ENCODE data around the gene IL1RAPL2.
"Not testable (repeated sequence)": the region's sequence is repeated elsewhere in the genome, so short reads cannot be mapped to it uniquely, and the experiment has no call there.

The IL1RAPL2 gene

DNA sequence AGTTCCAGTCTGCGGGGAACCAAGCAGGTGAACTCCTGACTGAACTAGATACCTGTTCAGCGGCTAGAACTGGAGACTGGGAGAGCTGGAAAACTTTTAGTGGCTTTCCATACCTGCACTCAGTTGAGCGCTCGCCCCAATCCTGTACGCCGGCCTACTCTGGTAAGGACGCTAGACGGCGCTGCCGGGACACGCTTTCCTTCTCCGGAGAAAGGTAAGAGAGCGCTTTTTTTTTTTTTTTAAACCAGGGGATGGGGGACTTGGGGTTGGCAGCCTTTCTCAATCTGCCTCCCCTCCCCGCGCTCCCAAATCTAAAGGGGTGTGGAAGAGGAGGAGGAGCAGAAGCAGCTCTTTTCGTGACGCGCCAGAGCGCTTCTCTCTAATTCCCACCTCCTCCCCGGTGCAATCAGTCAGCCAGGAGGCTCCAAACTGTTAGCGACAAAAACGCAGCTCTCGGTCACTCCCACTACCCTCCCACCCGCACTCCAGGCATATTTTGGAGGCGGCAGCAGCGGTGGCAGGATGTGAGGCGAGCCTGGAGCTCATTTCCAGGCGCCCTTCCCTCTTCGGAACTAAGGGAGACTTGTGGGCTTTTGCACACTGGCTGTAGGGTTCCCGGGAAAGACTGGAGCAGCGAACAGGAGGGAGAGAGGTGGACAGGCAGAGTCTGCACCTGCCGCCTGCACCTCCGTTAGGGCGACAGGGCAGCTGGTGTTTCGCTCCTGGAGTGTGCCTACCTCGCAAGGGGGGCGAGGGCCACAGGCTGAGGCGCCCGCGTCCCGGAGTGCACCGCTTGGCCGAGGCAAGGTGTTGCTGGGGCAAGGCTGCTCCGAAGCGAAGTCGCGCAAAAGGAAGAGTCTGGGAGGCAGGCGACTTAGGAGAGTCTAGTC, at the start of gene IL1RAPL2:
Gene IL1RAPL2, plus strand, starts transcription at position 409 of the 890 bp plus-strand sequence.
- DNase-seq, result no peak

DNA sequence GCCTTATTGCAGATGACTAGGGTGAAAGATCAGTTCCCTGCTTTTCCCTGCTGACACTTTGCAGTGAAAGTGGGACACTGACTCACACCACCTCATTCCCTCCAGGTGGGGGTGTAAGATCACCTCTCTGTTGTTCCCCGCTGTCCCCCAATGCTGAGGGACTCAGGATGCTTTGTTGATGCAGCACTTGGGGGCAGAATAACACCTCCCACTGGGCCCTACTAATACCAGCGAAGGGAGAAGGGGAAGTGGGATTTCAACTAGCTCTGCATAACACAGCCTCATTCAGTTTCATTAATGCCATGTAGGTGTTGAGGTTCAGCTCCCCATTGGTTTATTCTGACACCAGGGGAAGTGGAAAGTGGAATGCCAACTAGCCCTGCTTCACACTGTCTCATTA, 43.6 kb upstream of the IL1RAPL2 start:
- no peak for DNase-seq

DNA sequence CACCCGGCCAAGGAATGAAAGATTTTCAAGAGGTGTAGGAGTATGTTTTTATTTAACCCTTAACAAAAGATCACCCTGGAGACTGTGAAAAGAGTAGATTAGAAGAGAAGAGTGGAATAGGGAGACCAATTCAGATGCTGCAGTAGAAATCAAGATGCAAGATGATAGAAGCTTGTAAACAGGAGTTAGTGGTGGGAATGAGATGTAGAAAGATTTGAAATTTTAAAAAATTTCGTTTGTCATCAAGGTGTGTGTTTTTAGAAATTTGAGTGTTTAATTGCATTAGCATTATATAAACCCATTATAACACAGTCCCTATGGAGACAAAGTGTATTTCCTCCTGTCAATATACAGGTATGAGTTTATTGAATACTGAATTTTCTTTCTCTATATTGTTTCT, 42.1 kb upstream of the IL1RAPL2 start:
- DNase-seq, result no peak

DNA sequence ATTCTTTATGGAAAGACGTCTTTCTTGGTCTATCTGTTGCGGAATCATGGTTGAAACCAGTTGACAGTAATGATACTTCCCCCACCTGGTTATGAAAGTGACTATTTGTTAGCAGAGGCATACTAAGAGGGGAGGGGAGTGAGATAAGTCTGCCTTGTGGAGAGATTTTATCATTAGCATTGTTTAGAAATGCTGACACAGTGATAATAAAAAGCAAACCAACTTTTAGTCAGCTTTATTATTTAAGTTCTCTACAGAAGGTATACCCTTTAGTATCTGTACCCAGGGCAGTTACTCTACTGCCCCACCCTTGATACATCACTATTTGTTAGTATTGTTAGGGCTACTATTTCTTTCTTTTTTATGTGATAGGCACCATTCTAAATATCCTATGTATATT, 26.9 kb upstream of the IL1RAPL2 start:
- DNase-seq, result no peak

DNA sequence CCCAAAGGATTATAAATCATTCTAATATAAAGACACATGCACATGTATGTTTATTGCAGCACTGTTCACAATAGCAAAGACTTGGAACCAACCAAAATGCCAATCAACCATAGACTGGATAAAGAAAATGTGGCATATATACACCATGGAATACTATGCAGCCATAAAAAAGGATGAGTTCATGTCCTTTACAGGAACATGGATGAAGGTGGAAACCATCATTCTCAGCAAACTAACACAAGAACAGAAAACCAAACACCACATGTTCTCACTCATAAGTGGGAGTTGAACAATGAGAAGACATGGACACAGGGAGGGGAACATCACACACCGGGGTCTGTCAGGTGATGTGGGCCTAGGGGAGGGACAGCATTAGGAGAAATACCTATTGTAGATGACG, 23.6 kb upstream of the IL1RAPL2 start:
- not testable (repeated sequence) for DNase-seq

GRCh38 chrX:104564335-104564734, 1.7 kb upstream of the IL1RAPL2 start:
- no peak for DNase-seq

GRCh38 chrX:104564921-104565703, 887 bp upstream of the IL1RAPL2 start:
- DNase-seq, result no peak

- DNase-seq, result no peak
These were observed 892 bp downstream of the IL1RAPL2 start for GRCh38 chrX:104566681-104567501.

- no peak for DNase-seq
These were observed 1.5 kb downstream of the IL1RAPL2 start for GRCh38 chrX:104567506-104567905.

DNA sequence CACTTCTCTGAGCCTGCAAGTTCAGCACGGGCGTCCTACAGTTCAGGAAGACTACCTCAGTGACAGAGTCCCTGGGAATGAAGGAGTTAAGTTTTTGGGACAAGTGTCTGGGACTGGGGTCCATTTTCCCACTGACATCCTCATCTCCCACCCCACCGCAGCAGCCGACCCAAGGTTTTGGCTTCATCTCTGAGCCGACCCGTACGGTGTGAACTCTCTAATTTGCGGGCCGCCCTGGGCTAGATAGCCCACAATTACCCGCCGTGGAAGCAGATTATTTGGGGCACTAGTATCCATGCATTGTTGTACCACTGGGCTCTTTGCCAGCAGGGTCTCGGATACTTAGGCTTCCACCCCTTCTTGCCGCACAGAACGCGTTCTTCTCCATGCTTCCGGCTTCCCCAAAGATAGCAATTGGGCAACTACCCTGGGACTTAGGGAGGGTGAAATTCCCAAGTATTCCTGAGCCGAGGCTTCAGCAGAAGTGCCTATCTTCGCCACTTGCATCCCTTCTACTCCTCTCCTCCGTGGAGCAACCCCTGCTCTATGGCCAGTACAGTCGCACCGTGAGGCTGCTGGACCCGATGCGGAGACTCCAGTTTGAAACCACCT, 2.4 kb downstream of the IL1RAPL2 start:
- DNase-seq, result no peak

DNA sequence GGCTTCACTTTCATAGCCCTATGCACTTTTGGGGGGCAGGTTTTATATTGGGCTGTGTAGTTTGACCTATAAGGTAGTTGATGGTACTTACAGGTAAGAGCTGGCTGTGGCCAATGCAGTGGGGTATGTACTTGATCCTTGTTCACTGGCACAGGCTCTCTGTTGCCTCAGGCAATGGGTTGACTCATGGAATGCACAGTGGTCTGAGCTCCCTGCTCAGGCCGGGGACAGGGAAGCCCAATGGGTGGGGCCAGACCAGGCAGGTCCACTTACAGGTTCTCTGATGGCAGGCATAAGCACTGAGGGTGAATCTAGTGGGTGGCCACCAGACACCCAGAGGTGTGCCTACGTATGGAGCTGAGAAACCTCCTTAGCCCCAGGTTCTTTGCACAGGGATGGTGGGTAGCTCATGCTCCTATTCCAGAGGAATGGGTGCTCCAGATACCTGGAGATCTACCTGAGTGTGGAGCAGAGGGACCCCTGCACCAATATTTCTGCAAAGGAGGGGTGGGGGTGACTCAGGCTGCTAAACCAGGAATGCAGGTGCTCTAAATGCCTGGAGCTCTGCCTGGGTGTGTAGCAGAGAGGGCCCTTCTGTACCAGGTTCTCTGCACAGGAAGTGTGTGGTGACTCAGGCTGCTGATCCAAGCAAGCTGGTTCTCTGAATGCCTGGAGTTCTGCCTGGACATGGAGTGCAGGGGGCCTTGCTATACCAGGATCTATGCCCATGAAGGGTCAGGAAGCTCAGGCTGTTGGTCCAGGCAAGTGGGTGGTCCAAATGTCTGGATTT, 52.3 kb downstream of the IL1RAPL2 start:
- no peak for DNase-seq

DNA sequence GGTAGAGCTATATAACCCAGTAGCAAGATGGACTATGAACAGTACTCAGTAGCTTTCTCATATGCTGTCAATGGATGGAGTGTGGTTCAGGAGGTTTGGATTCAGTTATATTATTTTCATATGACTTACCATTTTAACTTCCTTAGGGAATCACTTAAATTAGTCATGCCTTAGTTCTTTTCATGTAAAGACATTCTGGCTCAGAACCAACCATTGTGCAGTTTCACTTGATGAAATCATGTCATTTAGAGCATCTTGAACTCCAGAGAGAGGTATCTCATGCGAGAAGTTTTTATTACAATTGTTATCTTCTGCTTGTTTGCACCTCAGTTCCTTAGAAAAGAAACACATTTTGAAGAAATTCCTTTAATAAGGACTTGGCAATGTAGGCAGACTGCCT, 55.8 kb downstream of the IL1RAPL2 start:
- DNase-seq, result no peak

- no peak for DNase-seq
These were observed 75.2 kb downstream of the IL1RAPL2 start for GRCh38 chrX:104641176-104641575.

DNA sequence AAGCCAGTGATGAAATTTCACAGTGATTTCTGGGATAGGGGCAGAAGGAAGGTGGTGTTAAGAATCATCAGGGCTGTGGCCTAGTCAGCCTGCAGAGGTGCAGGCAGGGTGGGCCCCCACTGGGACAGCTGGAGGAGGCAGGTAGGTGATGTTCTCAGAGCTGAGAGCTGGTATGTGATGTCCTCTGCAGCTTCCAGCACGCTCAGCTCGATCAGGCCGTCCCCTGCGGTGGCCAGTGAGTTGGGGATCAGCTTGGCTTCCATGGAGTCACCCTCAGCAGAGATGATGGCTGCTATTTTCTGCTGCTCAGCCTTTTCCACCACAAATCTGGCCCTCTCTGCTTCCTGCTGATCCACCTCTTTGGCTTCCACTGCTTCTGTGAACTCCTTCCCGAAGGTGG, 81.1 kb downstream of the IL1RAPL2 start:
- no peak for DNase-seq

DNA sequence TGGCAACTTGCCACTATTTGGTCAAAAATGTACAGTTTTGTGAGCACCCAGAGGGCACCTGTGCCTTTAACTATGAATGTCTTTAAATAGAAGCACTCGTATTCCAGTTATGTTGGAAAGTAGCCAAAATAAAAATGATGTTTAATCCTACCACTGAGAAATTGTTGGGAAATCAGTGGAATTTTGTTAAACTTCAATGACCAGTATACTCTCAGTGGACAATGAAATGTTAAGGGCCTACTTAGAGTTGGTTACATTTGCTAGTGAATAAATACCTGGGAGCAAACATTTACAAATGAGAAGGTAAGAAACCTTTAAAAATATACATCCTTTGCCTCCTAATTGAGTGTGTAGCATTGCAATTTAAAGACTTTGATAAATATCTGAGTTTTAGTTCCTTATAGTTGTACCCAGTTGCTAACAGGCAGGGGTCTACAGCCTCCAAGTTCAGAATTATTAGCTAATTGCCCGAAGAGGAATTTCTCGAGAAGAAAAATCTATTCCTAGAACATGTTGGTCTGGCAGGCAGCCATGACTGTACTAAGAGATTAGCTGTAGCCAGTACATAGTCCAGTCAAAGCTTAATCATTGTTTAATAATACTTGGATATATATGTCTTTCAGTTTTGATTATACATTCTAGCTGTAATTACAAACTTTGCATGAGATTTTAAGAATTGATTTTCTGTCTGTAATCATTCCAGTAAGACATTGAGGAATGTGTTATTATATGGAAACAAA, 93.2 kb downstream of the IL1RAPL2 start:
- no peak for DNase-seq

DNA sequence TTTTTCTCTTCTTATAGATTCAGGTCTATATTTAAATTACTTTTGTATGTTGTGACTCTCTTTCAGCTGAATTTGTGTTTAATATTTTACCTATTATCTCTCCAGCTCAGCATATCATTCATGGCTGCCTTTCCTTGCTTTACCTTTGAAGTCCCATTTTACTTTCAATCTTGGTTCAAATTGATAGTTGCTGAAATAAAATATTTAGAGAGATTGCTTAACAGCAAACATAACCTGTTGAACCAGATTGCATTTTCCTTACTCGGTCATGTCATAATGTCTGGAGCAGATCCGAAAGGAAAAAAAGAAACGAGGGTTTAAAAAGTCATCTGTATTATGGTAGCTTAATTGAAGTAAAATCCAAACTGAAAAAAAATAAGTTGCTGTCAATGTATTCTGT, 94.1 kb downstream of the IL1RAPL2 start:
- DNase-seq, result no peak

DNA sequence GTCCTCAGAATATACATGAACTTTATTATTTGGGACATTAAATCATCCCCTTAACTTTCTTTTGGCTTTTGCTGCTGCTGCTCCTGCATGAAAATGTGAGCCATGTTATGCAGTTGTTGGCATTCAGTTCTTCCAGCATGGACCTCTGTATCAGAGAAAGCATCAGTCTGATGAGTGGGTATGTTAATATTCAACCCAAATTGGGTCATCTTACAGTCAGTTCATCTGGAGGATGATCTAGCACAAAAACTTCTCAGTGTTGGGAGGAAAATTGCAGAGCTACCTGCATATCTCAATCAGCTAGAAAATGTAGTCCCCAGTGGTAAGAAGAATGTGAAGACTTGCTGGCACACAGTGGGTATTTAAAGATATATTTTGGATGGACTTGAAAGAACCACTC, 96.7 kb downstream of the IL1RAPL2 start:
- DNase-seq, result no peak

DNA sequence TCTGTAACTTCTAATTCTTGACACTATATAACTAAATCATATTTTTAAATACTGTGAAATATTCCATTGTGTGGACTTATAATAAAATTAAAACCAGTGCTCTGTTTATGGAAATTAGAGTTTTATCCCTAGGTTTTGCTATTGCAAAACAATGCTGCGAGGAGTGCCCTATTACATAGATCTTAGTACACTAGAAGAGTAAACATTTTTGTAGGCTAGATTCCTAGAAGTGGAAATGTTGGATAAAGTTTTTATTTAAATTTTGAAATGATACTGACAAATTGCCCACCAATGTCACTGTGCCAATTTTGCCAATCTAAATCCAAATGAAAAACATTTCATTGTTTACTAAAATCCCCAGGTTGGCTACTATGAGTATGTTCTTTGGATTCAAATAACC, 99.7 kb downstream of the IL1RAPL2 start:
- no peak for DNase-seq

- DNase-seq, result no peak
These were observed 102.6 kb downstream of the IL1RAPL2 start for GRCh38 chrX:104668550-104668949.

DNA sequence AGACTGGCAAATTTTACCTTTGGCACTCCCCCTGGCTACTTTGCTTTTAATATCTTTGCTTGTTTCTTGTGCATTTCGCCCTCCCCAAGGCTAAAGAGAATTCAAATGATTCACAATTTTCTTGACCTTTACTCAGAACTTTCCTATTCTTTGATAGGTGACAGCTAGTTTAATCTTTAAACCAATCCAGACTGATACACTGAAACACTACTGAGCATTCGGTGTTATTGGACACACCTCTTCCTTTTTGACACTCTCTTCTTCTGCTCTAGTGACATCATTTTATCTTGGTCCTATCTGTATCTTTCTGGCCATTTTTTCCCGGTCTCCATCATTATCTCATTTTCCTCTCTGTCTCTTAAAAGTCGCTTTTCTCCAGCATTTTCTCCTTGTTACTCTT, 103.1 kb downstream of the IL1RAPL2 start:
- DNase-seq, result no peak

DNA sequence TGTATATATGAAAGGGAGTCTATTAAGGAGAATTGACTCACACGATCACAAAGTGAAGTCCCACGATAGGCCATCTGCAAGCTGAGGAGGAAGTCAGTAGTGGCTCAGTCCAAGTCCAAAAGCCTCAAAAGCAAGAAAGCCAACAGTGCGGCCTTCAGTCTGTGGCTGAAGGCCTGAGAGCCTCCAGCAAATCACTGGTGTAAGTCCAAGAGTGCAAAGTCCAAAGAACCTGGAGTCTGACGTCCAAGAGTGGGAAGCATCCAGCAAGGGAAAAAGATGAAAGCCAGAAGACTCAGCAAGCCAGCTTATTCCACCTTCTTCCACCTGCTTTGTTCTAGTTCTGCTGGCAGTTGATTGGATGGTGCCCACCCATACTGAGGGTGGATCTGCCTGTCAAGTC, 104.1 kb downstream of the IL1RAPL2 start:
- no peak for DNase-seq
